Measurements from ENCODE around the gene SH3GLB2. TPM values are rescaled to one million over a fixed set of nuclear protein-coding genes. Genes with fewer than 3 reads are reported as not detected.

SH3GLB2 gene
- total and polyA plus RNA-seq, 2 of the 8 experiments (the other 6 are each of a cell fraction or from before 2014, with no cell fraction given), result 52.7 to 79.9 TPM

GRCh38 chr9:129010267-129010975 lies 17.7 kb downstream of the SH3GLB2 start:
- H3K23me2 ChIP-seq (ENCODE audit: low read depth, low read length), result no peaks in the 10 kb centered on the region
- no peak overlapping the region for H2BK120ac ChIP-seq (replicated peaks; ENCODE audit: low read depth, low read length)
- no peak overlapping the region for H3K18ac ChIP-seq (ENCODE audit: extremely low read depth, low read length)
- H4K91ac ChIP-seq (replicated peaks; ENCODE audit: insufficient read length, low read length), result no peak overlapping the region
- H2AFZ ChIP-seq (ENCODE audit: low read length), result no peak overlapping the region
- peaks cover 4 to 18% of the 10 kb centered on the region in 2 experiments for H4K20me1 ChIP-seq (replicated peaks in 1 of 2; ENCODE audit: control insufficient read depth in 1 of 2, insufficient read depth in 2 of 2, low read length in 2 of 2)
- H4K5ac ChIP-seq (ENCODE audit: insufficient read length, low read depth, low read length), result no peak overlapping the region
- no peak overlapping the region for H2BK15ac ChIP-seq (ENCODE audit: low read length)
- H3K27me3 ChIP-seq (replicated peaks in 1 of 4; ENCODE audit: control insufficient read depth in 3 of 4, extremely low read depth in 1 of 4, insufficient read depth in 3 of 4, low read length in 3 of 4), result no peaks in the 10 kb centered on the region
- H3K79me2 ChIP-seq (ENCODE audit: control insufficient read depth in 1 of 2, insufficient read depth in 2 of 2, low read length in 2 of 2), result no peaks in the 10 kb centered on the region
- H3K9me3 ChIP-seq (ENCODE audit: insufficient read depth in 2 of 2, low read depth in 1 of 2, low read length in 1 of 2), result no peaks in the 10 kb centered on the region
- no peak overlapping the region for H3K56ac ChIP-seq (replicated peaks; ENCODE audit: insufficient read length, low read depth, low read length)
- ChIA-PET CTCF (ENCODE audit: partially characterized antibody) (interaction anchor here (0.6 to 7.8 kb wide), 5 partner anchors 11 to 41 kb away, joined by 3 to 89 read pairs (median 3); no protein-coding TSS in a partner anchor), POLR2A (ENCODE audit: partially characterized antibody) (interaction anchor here (0.7 to 2.6 kb wide), 3 partner anchors 12 to 380 kb away, joined by 3 to 9 read pairs (median 3); no protein-coding TSS in a partner anchor)
- no peak overlapping the region; the same call in 1 of the 2 replicates for H2BK5ac ChIP-seq (ENCODE audit: low read depth, low read length)
- 95% methylated on average over 4 of the region's 8 CpGs; no CpG with 5 or more reads in 1 of the 2 experiments for WGBS, 2 experiments (ENCODE audit: extremely low coverage in 1 of 2, insufficient coverage in 1 of 2, insufficient read length in 1 of 2, insufficient replicate concordance in 2 of 2, low coverage in 1 of 2, low lambda C conversion rate in 2 of 2, missing lambda C conversion rate in 1 of 2)
- H2BK12ac ChIP-seq (ENCODE audit: low read depth, low read length), result no peak overlapping the region
- TF ChIP-seq POLR2AphosphoS5 (IDR thresholded peaks at IDR 0.05; ENCODE audit: low read depth, low read length), result 0 out of 2 replicates have a peak, but pooled peaks have one; percentile 2
- TF ChIP-seq BRCA1 (IDR thresholded peaks at IDR 0.05; ENCODE audit: low read depth, low read length), result no peak
- no peak overlapping the region for H3K4me2 ChIP-seq (ENCODE audit: insufficient read depth in 1 of 2, low read depth in 2 of 2, low read length in 2 of 2)
- peaks cover 2% of the 10 kb centered on the region for H3K79me1 ChIP-seq (ENCODE audit: low read depth, low read length)
- no peak overlapping the region for H3K27ac ChIP-seq (ENCODE audit: low read depth, low read length)
- H3K4me3 ChIP-seq (ENCODE audit: extremely low read depth in 1 of 4, insufficient read depth in 2 of 4, low read depth in 3 of 4, low read length in 4 of 4), result no peak overlapping the region
- no peaks in the 10 kb centered on the region for H3K4me1 ChIP-seq (replicated peaks in 1 of 4; ENCODE audit: control insufficient read depth in 3 of 4, insufficient read depth in 4 of 4, low read length in 3 of 4)
- no peak overlapping the region for H3K14ac ChIP-seq (ENCODE audit: insufficient read length)
- H3K4ac ChIP-seq (replicated peaks; ENCODE audit: insufficient read length, low read depth, low read length), result no peak overlapping the region
- no peak for DNase-seq (ENCODE audit: low read depth in 1 of 2, low spot score in 2 of 2)
- no peak overlapping the region for H4K8ac ChIP-seq (ENCODE audit: extremely low read depth, insufficient read depth, low read length)
- no peak overlapping the region for H3K9ac ChIP-seq (replicated peaks in 1 of 4; ENCODE audit: extremely low read depth in 1 of 4, low read depth in 3 of 4, low read length in 3 of 4)
- no peak overlapping the region for H2BK20ac ChIP-seq (ENCODE audit: low read length)
- peaks cover 14 to 60% (median 36%) of the 10 kb centered on the region in 4 experiments for H3K36me3 ChIP-seq (ENCODE audit: control insufficient read depth in 2 of 4, insufficient read depth in 4 of 4, low read length in 3 of 4)
- H3K23ac ChIP-seq (ENCODE audit: insufficient read length), result no peak overlapping the region
- H2AK5ac ChIP-seq (ENCODE audit: low read depth, low read length), result no peak overlapping the region
- no peak for FAIRE-seq
